ENCODE results near the gene GPR42.
"Not testable (repeated sequence)": the region's sequence is repeated elsewhere in the genome, so short reads cannot be mapped to it uniquely, and the experiment has no call there.

The GPR42 gene

DNA sequence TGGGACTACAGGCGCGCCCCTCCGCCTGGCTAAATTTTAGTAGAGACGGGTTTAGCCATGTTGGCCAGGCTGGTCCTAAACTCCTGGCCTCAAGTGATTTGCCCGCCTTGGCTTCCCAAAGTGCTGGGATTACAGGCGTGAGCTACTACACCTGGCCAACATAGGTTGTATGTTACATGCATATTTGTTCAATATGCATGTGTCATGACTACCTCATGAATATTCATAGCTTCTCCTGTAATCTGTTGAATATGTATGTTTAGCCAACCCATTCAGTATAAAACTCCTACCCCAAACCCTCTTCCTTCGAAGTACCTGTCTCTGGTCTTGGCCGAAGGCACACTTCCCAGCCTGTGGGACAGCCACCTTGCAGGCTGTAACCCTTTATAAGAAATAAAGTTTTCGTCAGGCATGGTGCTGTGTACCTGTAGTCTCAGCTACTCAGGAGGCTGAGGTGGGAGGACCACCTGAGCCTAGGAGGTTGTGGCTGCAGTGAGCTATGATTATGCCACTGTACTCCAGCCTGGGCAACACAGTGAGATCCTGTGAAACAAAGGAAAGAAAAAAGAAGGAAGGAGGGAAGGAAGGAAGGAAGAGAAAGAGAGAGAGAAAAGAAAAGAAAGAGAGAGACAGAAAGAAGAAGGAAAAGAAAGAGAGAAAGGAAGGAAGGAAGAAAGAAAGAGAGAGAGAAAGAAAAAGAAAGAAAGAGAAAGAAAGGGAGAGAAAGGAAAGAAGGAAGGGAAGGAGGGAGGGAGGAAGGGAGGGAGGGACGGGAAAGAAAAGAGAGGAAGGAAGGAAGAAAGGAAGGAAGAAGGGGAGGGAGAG lies 29.3 kb downstream of the GPR42 start:
- Histone ChIP-seq H3K4me1 (ENCODE audit: low read depth, poor library complexity, severe bottlenecking) (no peaks in the 10 kb centered on the region), H3K36me3 (ENCODE audit: insufficient read depth) (no peaks in the 10 kb centered on the region), H3K9ac (no peak overlapping the region), H3K4me3 (IDR thresholded peaks at IDR 0.05; ENCODE audit: insufficient read depth, low read depth, low read length) (no peak overlapping the region), H3K4me2 (no peak overlapping the region), H3K79me2 (ENCODE audit: insufficient read depth, low read depth) (no peaks in the 10 kb centered on the region), H4K20me1 (ENCODE audit: insufficient read depth) (no peaks in the 10 kb centered on the region), H3K27ac (no peak overlapping the region), H2AFZ (ENCODE audit: low read depth) (no peak overlapping the region), H3K27me3 (ENCODE audit: insufficient read depth, low read depth) (peaks cover 34% of the 10 kb centered on the region)
- no peak for TF ChIP-seq CTCF (conservative IDR thresholded peaks at IDR 0.05; ENCODE audit: low read depth, low read length)

DNA sequence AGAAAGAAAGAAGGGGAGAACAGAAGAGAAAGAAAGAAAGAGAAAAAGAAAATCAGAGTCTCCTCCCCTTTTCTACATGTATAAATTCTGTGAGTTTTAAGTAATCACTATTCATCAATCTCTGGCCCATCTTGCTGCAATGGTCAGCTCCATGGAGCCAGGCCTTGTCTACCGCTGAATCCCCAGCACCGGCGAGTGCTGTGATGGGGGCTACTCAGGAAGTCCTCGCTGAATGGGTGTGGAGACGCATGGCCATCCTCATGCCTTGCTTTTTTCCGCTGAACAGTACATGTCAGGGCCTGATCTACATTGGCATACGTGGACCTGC lies 29.9 kb downstream of the GPR42 start:
- Histone ChIP-seq H3K36me3 (ENCODE audit: insufficient read depth) (no peaks in the 10 kb centered on the region), H3K4me1 (ENCODE audit: low read depth, poor library complexity, severe bottlenecking) (no peaks in the 10 kb centered on the region), H3K9ac (no peak overlapping the region), H3K27ac (no peak overlapping the region), H2AFZ (ENCODE audit: low read depth) (no peak overlapping the region), H3K79me2 (ENCODE audit: insufficient read depth, low read depth) (no peaks in the 10 kb centered on the region), H3K4me2 (no peak overlapping the region), H3K4me3 (IDR thresholded peaks at IDR 0.05; ENCODE audit: insufficient read depth, low read depth, low read length) (no peak overlapping the region), H4K20me1 (ENCODE audit: insufficient read depth) (no peaks in the 10 kb centered on the region), H3K27me3 (ENCODE audit: insufficient read depth, low read depth) (peaks cover 39% of the 10 kb centered on the region)
- TF ChIP-seq CTCF (conservative IDR thresholded peaks at IDR 0.05; ENCODE audit: low read depth, low read length) = no peak

DNA sequence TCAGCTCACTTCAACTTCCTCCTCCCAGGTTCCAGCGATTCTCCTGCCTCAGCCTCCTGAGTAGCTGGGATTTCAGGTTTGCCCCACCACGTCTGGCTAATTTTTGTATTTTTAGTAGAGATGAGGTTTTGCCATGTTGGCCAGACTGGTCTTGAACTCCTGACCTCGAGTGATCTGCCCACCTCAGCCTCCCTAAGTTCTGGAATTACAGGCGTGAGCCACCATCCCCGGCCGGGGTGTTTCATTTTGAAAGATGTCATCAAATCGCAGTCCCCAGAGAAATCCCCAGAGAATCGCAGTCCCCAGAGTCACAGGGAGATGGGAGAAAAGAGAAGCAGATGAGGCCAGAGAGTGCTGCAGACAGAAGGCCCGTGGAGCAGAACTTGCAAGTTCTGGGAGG lies 30.5 kb downstream of the GPR42 start:
- H3K36me3 ChIP-seq (ENCODE audit: insufficient read depth); H2AFZ ChIP-seq (ENCODE audit: low read depth); H3K4me3 ChIP-seq (IDR thresholded peaks at IDR 0.05; ENCODE audit: insufficient read depth, low read depth, low read length); H3K79me2 ChIP-seq (ENCODE audit: insufficient read depth, low read depth); H3K4me1 ChIP-seq (ENCODE audit: low read depth, poor library complexity, severe bottlenecking); H4K20me1 ChIP-seq (ENCODE audit: insufficient read depth); H3K27ac ChIP-seq; H3K9ac ChIP-seq; H3K4me2 ChIP-seq: not testable (repeated sequence)
- peaks cover 44% of the 10 kb centered on the region for H3K27me3 ChIP-seq (ENCODE audit: insufficient read depth, low read depth)

- Histone ChIP-seq H3K36me3 (ENCODE audit: insufficient read depth) (no peaks in the 10 kb centered on the region), H3K9ac (no peak overlapping the region), H3K27ac (no peak overlapping the region), H3K4me3 (IDR thresholded peaks at IDR 0.05; ENCODE audit: insufficient read depth, low read depth, low read length) (no peak overlapping the region), H3K4me2 (no peak overlapping the region), H3K4me1 (ENCODE audit: low read depth, poor library complexity, severe bottlenecking) (no peaks in the 10 kb centered on the region), H2AFZ (ENCODE audit: low read depth) (no peak overlapping the region), H4K20me1 (ENCODE audit: insufficient read depth) (no peaks in the 10 kb centered on the region), H3K27me3 (ENCODE audit: insufficient read depth, low read depth) (peaks cover 48% of the 10 kb centered on the region), H3K79me2 (ENCODE audit: insufficient read depth, low read depth) (no peaks in the 10 kb centered on the region)
- TF ChIP-seq CTCF (conservative IDR thresholded peaks at IDR 0.05; ENCODE audit: low read depth, low read length) = no peak
Observed at GRCh38 chr19:35403116-35403760, 32.4 kb downstream of the GPR42 start.

Measured in KMS-11 (cell line).